ENCODE results near the gene FAM241B. TPM values are rescaled to one million over a fixed set of nuclear protein-coding genes. Genes with fewer than 3 reads are reported as not detected.

Gene FAM241B
- total RNA-seq, 4 donors from 2014 or later, result 0.84 to 2.3 (median 1.8) TPM

GRCh38 chr10:69624245-69624786 lies 5.7 kb upstream of the FAM241B start:
- ATAC-seq (ENCODE audit: low FRiP score), result no peak
- no peak for DNase-seq (ENCODE audit: low spot score)
- no peak for TF ChIP-seq CTCF (IDR thresholded peaks at IDR 0.05)

DNA sequence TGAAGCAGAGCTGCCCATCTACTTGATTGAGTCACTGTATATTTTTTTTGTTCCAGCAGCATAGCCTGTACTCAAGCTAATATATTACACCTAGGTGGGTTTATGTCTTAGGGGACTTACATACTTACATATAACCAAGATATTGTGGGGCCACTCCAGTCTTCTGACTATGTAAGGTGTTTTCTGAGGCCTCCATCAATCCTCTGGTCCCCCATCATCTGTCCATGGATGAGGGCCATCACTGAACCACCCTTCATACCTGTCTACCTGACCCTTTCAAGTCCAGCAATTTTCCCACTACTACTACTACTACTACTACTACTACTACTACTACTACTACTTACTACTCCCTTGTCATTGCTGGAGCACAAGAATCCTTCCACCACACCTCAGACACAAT lies 3.2 kb upstream of the FAM241B start:
- TF ChIP-seq CTCF (IDR thresholded peaks at IDR 0.05), result no peak
- ATAC-seq (ENCODE audit: low FRiP score), result no peak
- no peak for DNase-seq (ENCODE audit: low spot score)

GRCh38 chr10:69628891-69629290 lies 1.2 kb upstream of the FAM241B start:
- DNase-seq (ENCODE audit: low spot score) (no peak), ATAC-seq (ENCODE audit: low FRiP score) (no peak)
- TF ChIP-seq CTCF (IDR thresholded peaks at IDR 0.05), result no peak

DNA sequence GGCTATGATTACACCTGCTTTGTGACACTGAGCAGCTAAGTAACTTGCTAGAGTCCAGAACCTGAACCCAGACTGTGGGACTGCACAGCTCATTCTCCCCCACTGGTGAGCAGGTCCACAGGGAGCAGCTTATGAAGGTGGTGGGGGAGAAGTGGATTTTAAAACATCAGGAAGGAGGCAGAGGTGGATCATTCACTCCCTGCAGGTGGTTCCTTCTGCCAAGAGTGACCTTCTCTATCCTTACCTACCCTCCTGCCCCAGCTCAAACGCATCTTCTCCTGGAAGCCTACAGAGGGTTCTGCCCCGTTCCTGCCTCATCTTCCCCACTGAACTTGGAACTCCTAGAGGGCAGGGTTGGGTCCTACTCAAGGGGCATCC lies 539 bp upstream of the FAM241B start:
- DNase-seq (ENCODE audit: low spot score) (no peak), ATAC-seq (ENCODE audit: low FRiP score) (no peak)
- no peak for TF ChIP-seq CTCF (IDR thresholded peaks at IDR 0.05)

- ATAC-seq (ENCODE audit: low FRiP score) (no peak), DNase-seq (ENCODE audit: low spot score) (no peak)
- no peak for TF ChIP-seq CTCF (IDR thresholded peaks at IDR 0.05)
These were observed 779 bp downstream of the FAM241B start for GRCh38 chr10:69630651-69631400.

DNA sequence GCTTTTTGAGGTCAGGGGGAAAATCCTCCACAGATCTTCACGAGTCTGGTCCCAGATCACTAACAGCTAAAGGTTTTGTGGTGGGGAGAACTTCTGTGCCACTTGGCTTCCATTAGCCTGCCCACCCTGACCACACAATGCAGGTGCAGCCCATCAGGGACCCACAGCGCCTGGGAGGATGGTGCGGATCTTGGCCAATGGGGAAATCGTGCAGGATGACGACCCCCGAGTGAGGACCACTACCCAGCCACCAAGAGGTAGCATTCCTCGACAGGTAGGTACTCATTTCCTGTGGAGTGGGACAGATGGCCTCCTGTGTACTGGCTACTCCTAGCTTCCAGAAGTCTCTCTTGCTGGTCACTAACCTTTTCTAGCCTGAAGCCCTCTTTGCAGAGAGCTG lies 1.5 kb downstream of the FAM241B start:
- TF ChIP-seq CTCF (IDR thresholded peaks at IDR 0.05), result no peak
- ATAC-seq (ENCODE audit: low FRiP score) (no peak), DNase-seq (ENCODE audit: low spot score) (no peak)

Data from omental fat pad (tissue), 4 donors.